Measurements from ENCODE around the gene IGF2.

Gene IGF2

GRCh38 chr11:2180789-2181370, 41.7 kb upstream of the IGF2 start:
- TF ChIP-seq ZNF341 (tag by site-specific recombination; IDR thresholded peaks at IDR 0.05; ENCODE audit: low read depth) (peak; percentile 78), ZNF704 (tag by site-specific recombination; IDR thresholded peaks at IDR 0.05) (no peak), ZNF133 (tag by site-specific recombination; IDR thresholded peaks at IDR 0.05) (no peak)
- POLR2A ChIA-PET, result no interaction called here
- no peaks in the 10 kb centered on the region for H3K4me1 ChIP-seq (ENCODE audit: control insufficient read depth, insufficient read depth, low read length)
- CTCF ChIA-PET, result interaction anchor here (1.3 kb wide), 1 partner anchor 240 kb away, joined by 3 read pairs; no protein-coding TSS in a partner anchor
- no peak overlapping the region for H3K4me3 ChIP-seq (ENCODE audit: low read depth, low read length)
- no peak overlapping the region for H3K27ac ChIP-seq (ENCODE audit: extremely low read depth, low read depth, low read length)
- no peaks in the 10 kb centered on the region for H3K36me3 ChIP-seq (ENCODE audit: control insufficient read depth in 2 of 2, insufficient read depth in 1 of 2, low read length in 2 of 2)
- H3K9me3 ChIP-seq (ENCODE audit: control insufficient read depth, insufficient read depth, low read depth, low read length), result no peaks in the 10 kb centered on the region

- Histone ChIP-seq H3K4me3 (ENCODE audit: low read depth, low read length) (no peak overlapping the region), H3K27ac (ENCODE audit: extremely low read depth, low read depth, low read length) (no peak overlapping the region), H3K36me3 (ENCODE audit: control insufficient read depth in 2 of 2, insufficient read depth in 1 of 2, low read length in 2 of 2) (no peaks in the 10 kb centered on the region), H3K4me1 (ENCODE audit: control insufficient read depth, insufficient read depth, low read length) (no peaks in the 10 kb centered on the region), H3K9me3 (ENCODE audit: control insufficient read depth, insufficient read depth, low read depth, low read length) (no peaks in the 10 kb centered on the region)
- ChIA-PET CTCF (interaction anchor here (1.3 kb wide), 1 partner anchor 241 kb away, joined by 3 read pairs; no protein-coding TSS in a partner anchor), POLR2A (no interaction called here)
- TF ChIP-seq ZSCAN30 (tag by site-specific recombination; IDR thresholded peaks at IDR 0.05) (no peak), ZNF302 (tag by site-specific recombination; IDR thresholded peaks at IDR 0.05; ENCODE audit: low read depth) (no peak), ZNF645 (tag by site-specific recombination; IDR thresholded peaks at IDR 0.05) (no peak), MYNN (tag by site-specific recombination; IDR thresholded peaks at IDR 0.05; ENCODE audit: borderline replicate concordance) (no peak), ZNF148 (tag by site-specific recombination; IDR thresholded peaks at IDR 0.05; ENCODE audit: borderline replicate concordance) (no peak), HOXA7 (CRISPR knock-in tag; IDR thresholded peaks at IDR 0.05; ENCODE audit: borderline replicate concordance) (no peak), ZNF26 (tag by site-specific recombination; IDR thresholded peaks at IDR 0.05) (no peak), PRDM1 (tag by site-specific recombination; IDR thresholded peaks at IDR 0.05) (no peak), BCL11A (tag by site-specific recombination; IDR thresholded peaks at IDR 0.05; ENCODE audit: low read depth) (no peak), ZNF707 (tag by site-specific recombination; IDR thresholded peaks at IDR 0.05) (no peak)
Observed at GRCh38 chr11:2180347-2180746, 41.2 kb upstream of the IGF2 start.

GRCh38 chr11:2179516-2179915, 40.3 kb upstream of the IGF2 start:
- H3K36me3 ChIP-seq (ENCODE audit: control insufficient read depth in 2 of 2, insufficient read depth in 1 of 2, low read length in 2 of 2), result no peaks in the 10 kb centered on the region
- POLR2A ChIA-PET, result no interaction called here
- no peak overlapping the region for H3K27ac ChIP-seq (ENCODE audit: extremely low read depth, low read depth, low read length)
- H3K4me3 ChIP-seq (ENCODE audit: low read depth, low read length), result no peak overlapping the region
- no peaks in the 10 kb centered on the region for H3K4me1 ChIP-seq (ENCODE audit: control insufficient read depth, insufficient read depth, low read length)
- CTCF ChIA-PET, result interaction anchor here (0.7 to 1.6 kb wide), 3 partner anchors 126 to 857 kb away, joined by 3 read pairs; no protein-coding TSS in a partner anchor
- no peaks in the 10 kb centered on the region for H3K9me3 ChIP-seq (ENCODE audit: control insufficient read depth, insufficient read depth, low read depth, low read length)
- TF ChIP-seq BCL11B (tag by site-specific recombination; IDR thresholded peaks at IDR 0.05; ENCODE audit: low read depth) (no peak), ZNF670 (tag by site-specific recombination; IDR thresholded peaks at IDR 0.05; ENCODE audit: low read depth) (no peak), ZNF776 (tag by site-specific recombination; IDR thresholded peaks at IDR 0.05; ENCODE audit: borderline replicate concordance) (no peak), ZNF473 (tag by site-specific recombination; IDR thresholded peaks at IDR 0.05) (no peak), ZNF324 (tag by site-specific recombination; IDR thresholded peaks at IDR 0.05) (no peak), INSM2 (tag by site-specific recombination; IDR thresholded peaks at IDR 0.05) (no peak), ZNF660 (tag by site-specific recombination; IDR thresholded peaks at IDR 0.05) (no peak), ZNF488 (tag by site-specific recombination; IDR thresholded peaks at IDR 0.05) (no peak), ZNF658 (tag by site-specific recombination; IDR thresholded peaks at IDR 0.05) (no peak), ZBTB17 (tag by site-specific recombination; IDR thresholded peaks at IDR 0.05) (no peak), ZNF433 (tag by site-specific recombination; IDR thresholded peaks at IDR 0.05; ENCODE audit: low read depth) (no peak)

All from HEK293 (cell line).